Right atrium auricular region (tissue), 2 donors: ENCODE data around the gene VPS50. TPM values are rescaled to one million over a fixed set of nuclear protein-coding genes. Genes with fewer than 3 reads are reported as not detected.
"Not testable (repeated sequence)": the region's sequence is repeated elsewhere in the genome, so short reads cannot be mapped to it uniquely, and the experiment has no call there.

Experiments
- DNase-seq: peaks from one replicate; pipeline ENCODE4 v3.0.0-alpha.2; 2019; ENCODE audit warnings: low spot score
- H3K27ac ChIP-seq, 2 donors: fragments of 200-600 bp; sonication (generic); 1 replicate in 1 of 2; 2 replicates in 1 of 2; pipeline ENCODE4 v1.5.1; 2016 to 2019
- H3K27me3 ChIP-seq, 2 donors: fragments of 200-600 bp; sonication (generic); one replicate each; pipeline versions ENCODE4 v1.5.1 to v1.6.0; 2017 to 2019
- H3K36me3 ChIP-seq: fragments of 200-600 bp; sonication (generic); one replicate; pipeline ENCODE4 v1.5.1; 2016
- H3K4me1 ChIP-seq, 2 donors: fragments of 200-600 bp; sonication (generic); one replicate each; pipeline versions ENCODE4 v1.5.1 to v1.6.0; 2017 to 2019
- H3K4me3 ChIP-seq, 2 donors: fragments of 200-600 bp; sonication (generic); 1 replicate in 1 of 2; 2 replicates in 1 of 2; pipeline ENCODE4 v1.5.1; 2017 to 2019; ENCODE audit warnings: mild to moderate bottlenecking in 1 of 2, moderate library complexity in 1 of 2
- H3K9me3 ChIP-seq, 2 donors: fragments of 200-600 bp; sonication (generic); one replicate each; pipeline ENCODE4 v1.5.1; 2019
- CTCF ChIP-seq, 2 donors: fragments of 200-600 bp; sonication (generic); IDR thresholded peaks; one replicate each; pipeline ENCODE4 v1.5.1; 2019; ENCODE audit warnings: antibody characterized with exemption in 2 of 2
- total RNA-seq, 2 donors: library from RNA; depleted of rRNA; stranded (reverse); fragments of >200 nt; gene quantifications; one replicate each; pipeline ENCODE4 v1.1.0, GENCODE V29; 2016

VPS50 gene
- total RNA-seq, 2 donors from 2014 or later = 8.8 to 22.7 TPM

DNA sequence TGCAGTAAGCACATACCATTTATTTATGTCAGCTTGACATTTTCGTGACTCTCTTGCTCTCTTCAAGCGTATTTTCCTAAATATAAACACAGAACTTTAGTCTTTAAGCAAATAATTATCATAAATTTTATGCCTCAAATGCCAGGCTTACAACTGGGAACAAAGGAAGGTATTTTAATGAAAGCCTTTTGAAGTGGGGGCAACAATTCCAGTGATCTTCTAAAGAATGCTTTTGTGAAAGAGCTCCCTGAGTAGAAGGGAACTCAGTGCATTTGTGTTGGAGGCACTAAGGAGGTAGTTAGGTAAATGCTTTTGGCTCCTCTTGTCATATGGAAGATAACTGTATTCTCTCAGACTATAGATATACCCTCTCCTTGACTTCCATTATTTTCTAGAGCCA is 104.9 kb downstream of the VPS50 start:
- Histone ChIP-seq H3K36me3 (peaks cover 10% of the 10 kb centered on the region), H3K27me3 (no peaks in the 10 kb centered on the region), H3K9me3 (no peaks in the 10 kb centered on the region), H3K4me3 (no peak overlapping the region), H3K4me1 (no peaks in the 10 kb centered on the region), H3K27ac (no peak overlapping the region)
- no peak for TF ChIP-seq CTCF (IDR thresholded peaks at IDR 0.05)
- DNase-seq = no peak

DNA sequence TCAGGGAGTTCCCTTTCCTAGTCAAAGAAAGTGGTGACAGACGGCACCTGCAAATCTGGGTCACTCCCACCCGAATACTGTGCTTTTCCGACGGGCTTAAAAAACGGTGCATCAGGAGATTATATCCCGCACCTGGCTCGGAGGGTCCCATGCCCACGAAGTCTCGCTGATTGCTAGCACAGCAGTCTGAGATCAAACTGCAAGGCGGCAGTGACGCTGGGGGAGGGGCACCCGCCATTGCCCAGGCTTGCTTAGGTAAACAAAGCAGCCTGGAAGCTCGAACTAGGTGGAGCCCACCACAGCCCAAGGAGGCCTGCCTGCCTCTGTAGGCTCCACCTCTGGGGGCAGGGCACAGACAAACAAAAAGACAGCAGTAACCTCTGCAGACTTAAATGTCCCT is 110.0 kb downstream of the VPS50 start:
- not testable (repeated sequence) for H3K27ac ChIP-seq, H3K4me3 ChIP-seq, H3K4me1 ChIP-seq, H3K27me3 ChIP-seq, DNase-seq, H3K9me3 ChIP-seq
- H3K36me3 ChIP-seq = peaks cover 11% of the 10 kb centered on the region

- Histone ChIP-seq H3K4me3 (no peak overlapping the region), H3K27me3 (no peaks in the 10 kb centered on the region), H3K4me1 (no peaks in the 10 kb centered on the region), H3K27ac (no peak overlapping the region), H3K9me3 (no peaks in the 10 kb centered on the region), H3K36me3 (peaks cover under 1% of the 10 kb centered on the region)
- no peak for TF ChIP-seq CTCF (IDR thresholded peaks at IDR 0.05)
- DNase-seq = no peak
Observed at GRCh38 chr7:93350338-93350737, 118.2 kb downstream of the VPS50 start.

- TF ChIP-seq CTCF (IDR thresholded peaks at IDR 0.05) = no peak
- Histone ChIP-seq H3K4me3 (no peak overlapping the region), H3K9me3 (no peaks in the 10 kb centered on the region), H3K27ac (no peak overlapping the region), H3K36me3 (peaks cover 12% of the 10 kb centered on the region), H3K4me1 (no peaks in the 10 kb centered on the region), H3K27me3 (no peaks in the 10 kb centered on the region)
- no peak for DNase-seq
Observed at GRCh38 chr7:93352881-93353280, 120.7 kb downstream of the VPS50 start.

DNA sequence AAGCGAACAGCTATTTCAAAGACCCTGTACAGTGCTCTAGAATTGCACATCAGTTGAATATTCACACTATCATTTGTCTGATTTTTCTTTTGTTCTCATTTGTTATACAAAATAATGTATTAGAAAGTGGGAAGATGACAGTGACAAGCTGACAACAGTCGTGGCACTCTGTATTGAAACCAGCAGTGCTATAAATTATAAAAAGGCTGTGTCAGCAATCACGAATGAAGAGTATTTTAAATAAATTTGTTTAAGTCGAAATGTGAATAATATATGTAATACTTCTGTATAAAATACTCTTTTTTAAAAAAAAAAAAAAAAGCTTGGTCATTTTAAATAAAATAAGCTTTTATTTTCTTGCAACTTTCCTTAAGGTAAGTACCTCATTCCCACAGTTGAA is 122.6 kb downstream of the VPS50 start:
- Histone ChIP-seq H3K4me1 (no peaks in the 10 kb centered on the region), H3K4me3 (no peak overlapping the region), H3K9me3 (no peaks in the 10 kb centered on the region), H3K36me3 (peaks cover 17% of the 10 kb centered on the region), H3K27ac (no peak overlapping the region), H3K27me3 (no peaks in the 10 kb centered on the region)
- no peak for TF ChIP-seq CTCF (IDR thresholded peaks at IDR 0.05)
- DNase-seq = no peak

DNA sequence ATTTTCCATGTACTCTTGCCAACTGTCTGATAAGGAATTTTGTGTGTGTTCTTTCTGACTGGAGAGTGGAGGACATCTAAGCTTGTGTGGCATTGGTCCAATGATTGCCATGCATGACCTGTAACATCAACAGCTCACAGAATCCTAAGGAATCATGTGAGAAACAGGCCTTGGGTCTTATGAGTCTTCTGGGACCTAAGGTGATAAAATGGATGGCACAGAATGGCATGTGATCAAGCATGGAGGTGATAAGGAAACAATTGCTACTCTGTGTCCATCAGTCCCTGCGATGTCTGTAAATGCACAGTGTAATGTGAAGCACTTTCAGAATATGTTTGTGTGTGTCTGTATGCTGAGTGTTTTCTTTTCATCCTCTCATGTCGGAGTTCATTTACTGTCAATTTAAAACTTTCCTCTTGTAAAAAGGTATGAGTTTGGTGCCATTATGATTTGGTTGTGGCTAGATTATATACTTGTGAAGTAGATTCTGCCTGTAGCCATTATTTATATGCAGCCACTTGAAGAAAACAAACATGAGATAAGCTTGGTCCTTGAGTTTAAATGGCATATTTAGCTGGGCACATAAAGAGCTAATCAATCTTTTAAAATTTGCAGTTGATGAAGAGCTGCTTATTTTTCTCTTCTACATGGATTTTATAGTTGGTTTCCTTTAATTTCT is 127.5 kb downstream of the VPS50 start:
- Histone ChIP-seq H3K9me3 (no peaks in the 10 kb centered on the region), H3K4me1 (no peaks in the 10 kb centered on the region), H3K36me3 (peaks cover 17% of the 10 kb centered on the region), H3K27me3 (no peaks in the 10 kb centered on the region), H3K27ac (no peak overlapping the region), H3K4me3 (no peak overlapping the region)
- no peak for DNase-seq
- no peak for TF ChIP-seq CTCF (IDR thresholded peaks at IDR 0.05)
